NCI-H146 (cell line): Measurements from ENCODE around the gene GFRA4.

Experiments used
- DNase-seq: peaks from one replicate; lab custom pipeline; 2025; lab: John Stamatoyannopoulos, UW

Gene GFRA4, protein sequence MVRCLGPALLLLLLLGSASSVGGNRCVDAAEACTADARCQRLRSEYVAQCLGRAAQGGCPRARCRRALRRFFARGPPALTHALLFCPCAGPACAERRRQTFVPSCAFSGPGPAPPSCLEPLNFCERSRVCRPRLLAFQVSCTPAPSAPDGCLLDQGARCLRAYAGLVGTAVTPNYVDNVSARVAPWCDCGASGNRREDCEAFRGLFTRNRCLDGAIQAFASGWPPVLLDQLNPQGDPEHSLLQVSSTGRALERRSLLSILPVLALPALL

DNA sequence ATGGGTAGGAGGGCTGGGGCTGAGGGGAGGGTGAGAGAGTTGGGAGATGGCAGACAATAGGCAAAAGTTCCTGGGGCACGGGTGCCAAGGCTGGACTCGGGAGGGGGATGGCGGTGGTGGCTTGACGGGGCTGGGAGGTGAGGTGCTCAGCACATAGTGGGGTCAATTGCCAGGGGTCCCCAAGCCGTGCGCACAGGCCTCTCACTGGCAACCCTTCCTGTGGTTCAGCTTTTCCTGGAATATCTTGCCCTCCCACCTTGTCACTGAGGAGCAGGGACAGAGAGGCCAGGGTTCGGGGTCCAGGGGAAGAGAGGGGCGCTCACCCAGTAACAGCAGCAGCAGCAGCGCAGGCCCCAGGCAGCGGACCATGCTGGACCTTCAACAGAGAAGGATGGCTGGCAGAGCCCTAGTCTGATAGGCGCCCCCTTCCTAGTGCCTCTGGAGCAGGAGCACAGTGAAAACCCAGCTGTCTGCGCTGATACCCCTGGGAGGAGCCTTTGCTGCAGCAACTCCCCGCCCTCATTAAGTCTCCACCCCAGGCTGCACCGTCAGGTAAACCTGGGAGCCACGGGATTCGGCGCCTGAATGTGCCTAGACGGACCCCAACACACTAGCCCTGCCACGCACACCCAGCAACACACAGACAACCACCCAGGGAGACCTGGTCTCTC is at the start of gene GFRA4:
GFRA4 (minus strand) TSS at position 369 of the 671 bp plus-strand sequence; CDS start at position 369, 0 bp downstream.
- DNase-seq: peak; percentile 44

DNA sequence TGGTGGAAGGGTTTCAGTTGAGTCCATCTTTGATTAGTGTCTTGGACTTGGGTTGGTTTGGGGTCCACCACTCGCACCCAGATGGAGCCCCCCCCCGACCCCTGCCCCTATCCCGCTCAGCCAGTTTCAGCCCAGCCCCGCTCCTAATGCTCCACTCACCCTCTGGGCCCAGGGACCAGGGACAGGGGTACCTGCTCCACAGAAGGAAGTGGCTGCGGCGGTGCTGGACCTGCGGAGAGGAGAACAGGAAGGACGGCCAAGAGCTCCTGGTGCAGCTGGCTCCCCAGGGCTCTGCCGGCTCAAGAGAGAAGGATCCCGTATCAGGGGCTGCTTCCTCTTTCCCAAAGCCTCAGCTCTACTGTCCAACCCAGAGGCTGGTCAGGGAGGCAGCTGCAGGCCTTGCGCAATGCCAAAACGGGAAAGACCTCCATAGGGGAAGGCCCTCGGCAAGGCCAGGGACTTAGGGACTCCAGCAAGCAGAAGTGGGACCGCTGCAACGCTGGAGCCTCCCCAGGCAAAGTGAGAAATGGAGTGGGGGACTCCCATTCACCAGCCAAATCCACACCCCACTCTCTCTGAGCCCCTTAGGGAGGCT is 49.2 kb upstream of the GFRA4 start, which contains the start of gene SIGLEC1:
SIGLEC1 (minus strand) TSS at position 322 of the 595 bp plus-strand sequence. CDS start 5,472 bp downstream, outside the sequence.
- no peak for DNase-seq

DNA sequence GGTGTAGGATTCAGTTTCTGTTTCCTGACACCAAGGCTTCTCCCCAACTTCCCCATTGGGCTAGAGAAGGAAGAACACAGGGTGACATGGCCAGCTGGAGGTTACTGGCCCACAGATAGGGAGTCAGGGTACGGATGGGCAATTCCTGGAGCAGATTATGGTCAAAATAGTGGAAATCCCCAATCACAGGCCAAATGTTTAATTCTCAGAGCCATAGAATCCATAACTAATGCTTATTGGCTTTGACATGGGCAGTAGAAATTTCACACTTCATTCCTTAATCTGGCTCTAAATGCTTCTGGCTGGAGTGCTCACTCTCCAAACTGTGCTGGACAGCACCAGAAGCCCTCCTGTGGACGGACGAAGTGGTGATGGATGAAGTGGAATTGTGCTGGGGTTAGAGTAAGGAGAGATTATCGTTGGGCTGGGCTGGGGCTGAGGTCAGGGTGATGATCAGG is 48.3 kb upstream of the GFRA4 start:
- no peak for DNase-seq

DNA sequence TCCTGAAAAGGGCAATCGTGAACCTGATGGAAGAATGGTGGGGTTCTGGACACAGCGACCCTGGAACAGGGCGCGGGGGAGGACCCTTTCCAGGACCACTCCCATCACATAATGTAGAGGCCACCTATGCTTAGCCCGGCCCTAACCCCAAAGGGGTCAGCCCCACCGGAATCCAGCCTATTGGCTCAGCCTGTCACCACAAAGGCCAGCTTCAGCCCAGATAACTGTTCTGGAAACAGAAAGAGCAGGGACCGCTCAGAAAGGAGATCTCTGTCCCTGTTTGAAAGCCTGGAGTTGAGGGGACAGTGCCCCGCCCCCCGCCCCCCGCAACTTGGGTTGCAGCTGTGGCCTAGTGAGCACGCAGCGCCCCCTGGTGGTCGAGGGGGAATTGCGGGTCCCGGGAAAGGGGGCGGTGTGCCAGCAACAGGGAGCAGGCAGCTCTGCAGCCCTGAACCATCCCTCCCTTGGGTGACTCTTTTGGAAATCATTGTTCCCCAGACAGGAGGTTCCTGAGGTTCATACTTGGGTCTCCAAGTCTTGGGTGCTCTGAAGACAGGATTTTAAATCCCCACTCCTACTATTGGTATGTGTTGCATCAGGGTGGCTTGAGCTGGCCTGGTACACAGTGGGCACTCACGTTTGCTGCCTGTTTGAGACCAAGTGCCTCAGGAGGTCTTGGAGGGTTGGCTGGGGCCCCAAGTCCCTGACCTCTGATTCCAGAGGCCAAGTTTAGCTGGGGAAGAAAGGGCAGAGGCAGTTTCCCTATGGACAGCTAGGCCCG is 47.7 kb upstream of the GFRA4 start:
- DNase-seq: peak; percentile 49

DNA sequence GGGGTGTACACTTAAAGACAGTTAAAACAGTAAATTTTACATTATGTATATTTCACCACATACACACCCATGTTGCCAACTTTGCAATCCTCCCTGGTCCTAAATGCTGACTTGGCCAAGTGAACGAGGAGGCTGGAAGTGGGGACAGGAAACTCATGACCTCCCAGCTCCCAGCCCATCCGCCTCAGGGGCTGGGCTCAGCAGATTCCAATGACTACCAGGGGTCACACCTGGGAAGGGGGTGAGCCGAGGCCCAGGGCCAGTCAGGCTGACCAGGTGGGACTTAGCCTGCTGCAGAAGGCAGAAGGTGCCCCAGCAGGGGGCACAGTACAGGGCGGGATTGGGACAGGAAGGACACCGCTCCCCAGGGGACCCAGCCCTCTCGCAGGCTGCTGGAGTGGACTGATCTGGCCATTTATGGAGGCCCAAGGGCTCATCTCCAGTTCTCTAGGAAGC is 46.8 kb upstream of the GFRA4 start:
- peak; percentile 52 for DNase-seq

DNA sequence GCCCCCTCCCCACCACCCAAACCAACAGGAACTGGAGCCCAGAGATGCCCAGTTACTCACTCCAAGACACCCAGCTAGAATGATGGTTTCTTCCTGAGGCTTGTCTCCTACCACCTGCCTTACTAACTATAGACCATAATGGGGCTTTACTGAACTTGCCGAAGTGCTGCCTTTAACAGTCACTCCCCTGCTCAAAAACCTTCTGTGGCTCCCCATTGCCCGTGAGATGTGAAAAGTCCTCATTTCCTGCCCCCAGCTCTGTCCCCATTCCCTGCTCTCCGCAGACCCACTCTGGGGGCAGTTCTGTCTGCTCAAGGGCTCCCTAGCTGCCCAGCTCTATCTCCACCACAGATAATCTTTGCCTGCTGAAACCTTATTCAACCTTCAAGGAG is 44.3 kb upstream of the GFRA4 start:
- DNase-seq: no peak

DNA sequence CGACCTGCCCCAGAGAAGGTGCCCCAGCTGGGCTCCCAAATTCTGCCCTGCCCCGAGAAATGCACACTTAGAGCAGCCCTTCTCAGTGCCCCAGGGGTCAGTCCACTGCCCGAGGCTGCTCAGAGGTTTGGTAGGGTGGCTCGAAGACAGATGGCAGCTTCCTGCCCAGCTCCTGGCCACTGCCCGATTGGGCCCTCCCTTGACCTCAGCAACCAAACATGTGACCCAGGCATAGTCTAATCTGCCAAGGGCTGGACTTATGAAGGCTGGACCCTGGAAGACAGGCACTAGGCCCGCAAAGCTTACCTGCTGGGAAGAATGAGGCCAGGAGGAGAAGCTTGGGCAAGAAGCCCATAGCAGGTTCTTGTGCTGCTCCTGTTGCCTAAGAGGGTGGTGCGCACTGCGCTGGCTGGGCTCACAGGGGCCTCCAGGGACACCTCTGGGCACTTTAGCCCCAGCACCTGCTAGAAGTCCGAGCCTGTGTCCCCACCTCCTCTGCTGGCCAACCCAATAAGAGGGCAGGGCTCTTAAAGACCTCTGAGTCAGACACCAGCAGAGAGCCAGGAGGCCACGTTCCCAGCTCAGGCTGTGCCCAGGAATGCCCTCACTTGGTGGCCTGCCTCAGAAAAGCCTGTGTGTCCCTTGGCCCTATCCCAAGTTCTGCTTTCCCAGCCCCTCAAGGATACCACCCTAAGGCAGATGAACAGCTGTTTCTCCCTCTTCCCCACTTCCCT is 43.7 kb upstream of the GFRA4 start:
- no peak for DNase-seq

DNA sequence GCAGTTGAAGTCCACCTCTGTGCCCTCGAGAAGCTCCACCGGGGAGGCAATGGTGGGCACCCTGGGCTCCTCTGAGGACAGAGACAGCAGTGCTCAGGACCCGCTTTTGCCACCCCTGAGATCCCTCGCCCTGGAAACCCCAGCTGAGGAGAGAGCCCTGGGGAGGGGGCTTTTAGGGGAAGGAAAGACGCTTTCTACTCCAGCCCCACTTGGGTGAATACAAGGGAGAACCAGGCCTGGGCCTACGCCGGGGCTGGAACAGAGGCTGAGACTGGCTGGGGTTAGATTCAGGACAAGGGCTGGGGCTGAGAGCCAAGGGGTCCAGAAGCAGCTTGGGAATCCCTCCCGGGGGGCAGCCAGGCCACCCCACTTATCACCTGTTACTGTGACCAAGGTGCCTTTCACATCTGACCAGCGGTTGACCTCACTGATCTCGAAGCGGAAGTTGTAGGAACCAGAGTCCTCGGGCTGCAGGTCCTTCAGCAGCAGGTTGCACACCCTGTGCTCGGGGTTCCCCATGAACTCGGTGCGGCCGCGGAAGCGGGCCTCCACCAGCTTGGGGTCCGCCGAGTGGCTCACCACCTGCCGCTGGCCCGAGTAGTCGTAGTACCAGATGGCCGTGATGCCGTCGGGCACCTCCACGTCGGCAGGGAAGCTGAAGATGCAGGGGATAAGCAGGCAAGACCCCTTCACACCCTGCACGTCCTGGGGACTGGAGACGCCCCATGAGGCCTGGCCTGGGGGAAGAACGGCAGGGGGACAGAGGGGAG is 43.0 kb upstream of the GFRA4 start:
- no peak for DNase-seq

DNA sequence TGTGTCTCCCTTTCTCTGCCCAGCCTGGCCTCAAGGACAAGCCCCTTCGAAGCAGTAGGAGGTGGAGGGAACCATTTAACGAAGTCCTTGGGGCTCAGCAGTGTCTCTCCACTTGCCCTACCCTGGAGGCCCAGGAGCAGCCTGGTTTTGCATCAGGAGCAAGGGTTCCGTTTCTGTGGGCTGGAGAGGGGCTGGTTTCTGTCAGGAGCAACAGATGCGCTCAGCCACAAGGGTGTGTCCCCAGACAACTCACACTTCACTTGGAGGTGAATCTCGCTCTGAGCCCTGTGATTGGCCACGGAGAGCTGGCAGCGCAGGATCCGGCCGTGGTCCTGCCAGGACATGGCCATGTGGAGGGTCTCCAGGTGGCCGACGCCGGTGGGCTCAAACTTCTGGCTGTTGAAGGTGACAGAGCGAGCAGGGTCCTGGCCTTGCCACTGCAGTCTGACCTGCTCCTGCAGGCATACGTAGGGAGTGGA is 42.3 kb upstream of the GFRA4 start:
- no peak for DNase-seq

DNA sequence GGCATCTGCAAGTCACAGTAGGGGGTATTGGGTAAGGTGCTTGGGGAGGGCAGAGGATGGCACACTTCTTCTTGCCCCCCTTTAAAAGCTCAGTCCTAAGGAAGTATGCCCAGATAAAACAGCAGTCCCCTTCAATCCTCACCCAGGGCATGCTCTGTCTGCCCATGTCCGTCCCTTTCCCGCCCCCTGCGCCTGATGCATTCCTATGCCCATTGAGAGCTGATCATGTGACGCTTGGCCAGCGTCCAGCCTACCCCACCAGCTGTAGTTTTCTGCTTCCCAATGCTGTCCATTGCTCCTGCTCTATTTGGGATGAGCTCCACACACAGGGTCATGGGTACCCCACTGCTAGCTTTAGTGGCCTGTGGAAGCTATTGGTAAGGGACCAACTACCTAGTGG is 40.9 kb upstream of the GFRA4 start:
- DNase-seq: no peak

DNA sequence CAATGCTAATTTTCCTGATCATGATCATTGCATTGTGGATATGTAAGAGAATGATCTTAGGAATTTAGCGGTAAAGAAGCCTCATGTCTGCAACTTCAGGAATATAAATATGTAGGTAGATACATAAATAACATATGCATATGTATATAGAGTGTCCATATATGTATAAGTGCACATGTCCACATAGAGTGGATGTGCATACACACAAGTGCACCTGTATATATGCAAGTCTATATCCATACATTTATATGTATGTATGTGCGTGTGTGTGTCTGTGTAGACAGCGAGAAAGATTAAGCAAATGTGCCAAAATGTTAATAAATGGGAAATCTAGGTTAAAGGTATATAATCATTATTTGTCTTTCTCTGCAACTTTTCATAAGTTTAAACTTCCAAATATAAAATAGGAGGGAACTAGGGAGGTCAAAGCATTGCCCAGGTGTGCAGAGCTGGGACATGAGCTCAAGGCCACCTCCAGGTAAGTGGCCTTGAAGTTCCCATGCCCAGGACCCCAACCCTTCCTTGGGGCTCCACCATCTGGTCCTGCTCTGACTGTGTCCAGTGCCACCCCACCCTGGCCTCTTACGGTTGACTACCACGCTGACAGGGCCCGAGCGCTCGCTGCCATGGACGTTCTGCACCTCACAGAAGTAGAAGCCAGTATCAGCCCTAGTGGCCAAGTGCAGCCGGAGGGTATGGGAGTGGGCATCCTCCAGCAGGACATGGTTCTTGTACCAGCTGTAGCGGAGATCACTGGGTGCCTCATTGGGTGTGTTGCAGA is 39.6 kb upstream of the GFRA4 start:
- DNase-seq: no peak

DNA sequence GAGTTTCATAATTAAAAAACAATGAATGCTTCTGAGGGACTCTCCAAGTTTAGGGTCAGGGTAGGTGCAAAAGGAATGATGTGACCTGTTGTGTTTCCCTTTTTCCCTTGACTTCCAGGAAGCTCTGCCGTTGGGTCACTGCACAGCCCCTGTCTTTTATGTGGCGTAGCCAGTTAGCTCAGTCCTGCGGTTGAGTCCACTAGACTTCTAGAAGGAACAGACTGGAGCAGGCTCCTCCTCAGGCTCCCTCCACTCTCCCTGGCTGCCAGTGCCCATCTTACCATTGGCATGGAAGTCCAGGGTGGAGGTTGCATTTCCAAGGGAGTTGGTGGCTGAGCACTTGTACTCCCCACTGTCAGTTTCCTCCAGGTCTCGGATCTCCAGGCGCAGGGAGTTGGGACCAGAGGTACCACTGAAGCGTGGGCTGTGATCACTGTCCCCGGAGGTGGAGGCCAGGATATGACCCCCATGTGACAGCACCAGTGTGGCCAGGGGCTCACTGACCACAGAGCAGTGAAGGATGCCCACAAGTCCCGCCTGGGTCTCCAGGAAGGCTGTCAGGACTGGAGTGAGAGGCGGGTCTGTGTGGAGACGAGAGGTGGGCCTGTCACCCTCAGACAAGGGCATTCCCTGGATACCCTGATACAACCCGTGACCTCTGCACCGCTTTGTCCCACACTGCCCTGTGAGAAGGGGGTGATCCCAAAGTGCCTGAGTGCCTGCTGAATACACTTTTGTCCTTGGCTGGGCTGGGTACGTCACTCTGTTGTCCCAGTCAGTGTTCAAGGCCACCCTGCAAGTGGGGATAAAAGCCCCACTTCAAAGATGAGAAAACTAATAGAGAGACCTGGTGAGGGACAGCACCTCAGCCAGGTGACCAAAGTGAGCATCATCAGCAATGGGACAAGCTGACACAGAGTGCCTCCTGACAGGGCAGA is 38.1 kb upstream of the GFRA4 start:
- no peak for DNase-seq

DNA sequence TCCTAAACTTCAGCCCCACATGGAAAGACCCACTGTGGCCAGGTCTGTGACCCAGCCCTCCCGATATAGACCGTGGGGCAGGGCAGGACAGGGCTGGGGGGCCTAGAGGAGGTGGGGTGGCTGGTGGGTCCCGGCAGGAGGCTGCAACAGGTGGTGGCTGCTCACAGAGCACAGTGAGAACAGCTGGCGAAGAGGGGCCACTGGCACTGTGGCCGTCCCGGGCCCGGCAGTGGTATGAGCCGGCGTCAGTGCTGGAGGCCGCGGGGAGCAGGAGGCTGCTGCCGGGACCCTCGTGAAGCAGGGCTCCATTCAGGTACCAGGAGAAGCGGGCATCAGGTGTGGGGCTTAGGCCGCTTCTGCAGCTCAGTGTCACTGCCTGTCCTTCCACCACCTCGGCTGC is 35.8 kb upstream of the GFRA4 start:
- no peak for DNase-seq

DNA sequence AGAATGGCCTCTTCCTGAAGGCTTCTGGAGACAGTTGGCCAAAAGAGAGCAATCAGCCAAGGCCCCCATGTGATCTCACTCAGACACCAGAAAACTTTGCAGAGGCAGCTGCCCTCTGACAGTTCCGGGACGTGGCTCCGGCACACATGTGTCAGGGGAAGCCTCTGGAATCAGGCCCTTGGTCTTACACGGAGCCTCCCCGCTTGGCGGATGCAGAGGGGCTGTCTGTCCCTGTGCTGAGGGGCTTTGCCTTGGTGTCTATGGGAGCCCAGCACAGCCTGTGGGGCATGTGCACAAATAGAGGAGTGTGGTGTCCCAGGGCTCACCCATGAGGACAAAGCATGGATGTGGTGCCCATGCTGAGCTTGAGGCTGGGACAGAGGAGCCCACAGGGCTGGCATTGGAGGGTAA is 35.4 kb upstream of the GFRA4 start:
- no peak for DNase-seq

DNA sequence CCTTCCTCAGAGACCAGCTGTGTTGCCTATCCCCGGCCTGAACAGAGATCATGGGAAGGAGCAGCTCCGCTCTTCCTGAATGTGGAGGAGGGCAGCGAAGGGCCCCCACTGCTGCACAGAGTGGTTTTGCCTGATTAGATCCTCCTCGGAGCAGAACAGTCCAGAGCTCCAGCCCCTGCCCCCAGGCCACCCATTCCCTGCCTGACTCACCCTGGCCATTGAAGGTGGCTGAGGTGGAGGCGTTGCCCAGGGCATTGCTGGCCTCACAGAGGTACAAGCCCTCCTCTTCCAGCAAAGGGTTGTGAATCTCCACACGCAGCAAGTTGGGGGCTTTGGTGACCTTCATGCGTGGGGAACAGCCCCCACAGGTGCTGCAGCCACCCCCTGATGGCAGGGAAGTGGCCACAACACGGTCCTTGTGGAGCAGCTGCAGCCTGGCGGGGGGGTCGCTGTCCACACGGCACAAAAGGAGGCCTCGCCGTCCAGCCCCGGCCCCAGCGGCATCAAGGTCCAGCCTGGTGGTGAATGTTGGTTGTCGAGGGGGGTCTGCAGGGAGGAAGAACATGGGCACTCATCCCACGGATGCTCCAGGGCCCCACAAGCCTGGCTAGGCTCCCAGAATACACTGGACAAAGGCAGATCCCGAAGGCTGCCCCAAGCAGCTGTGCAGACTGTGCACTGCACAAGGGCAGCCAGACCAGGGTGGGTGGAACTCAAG is 34.5 kb upstream of the GFRA4 start:
- DNase-seq: no peak

DNA sequence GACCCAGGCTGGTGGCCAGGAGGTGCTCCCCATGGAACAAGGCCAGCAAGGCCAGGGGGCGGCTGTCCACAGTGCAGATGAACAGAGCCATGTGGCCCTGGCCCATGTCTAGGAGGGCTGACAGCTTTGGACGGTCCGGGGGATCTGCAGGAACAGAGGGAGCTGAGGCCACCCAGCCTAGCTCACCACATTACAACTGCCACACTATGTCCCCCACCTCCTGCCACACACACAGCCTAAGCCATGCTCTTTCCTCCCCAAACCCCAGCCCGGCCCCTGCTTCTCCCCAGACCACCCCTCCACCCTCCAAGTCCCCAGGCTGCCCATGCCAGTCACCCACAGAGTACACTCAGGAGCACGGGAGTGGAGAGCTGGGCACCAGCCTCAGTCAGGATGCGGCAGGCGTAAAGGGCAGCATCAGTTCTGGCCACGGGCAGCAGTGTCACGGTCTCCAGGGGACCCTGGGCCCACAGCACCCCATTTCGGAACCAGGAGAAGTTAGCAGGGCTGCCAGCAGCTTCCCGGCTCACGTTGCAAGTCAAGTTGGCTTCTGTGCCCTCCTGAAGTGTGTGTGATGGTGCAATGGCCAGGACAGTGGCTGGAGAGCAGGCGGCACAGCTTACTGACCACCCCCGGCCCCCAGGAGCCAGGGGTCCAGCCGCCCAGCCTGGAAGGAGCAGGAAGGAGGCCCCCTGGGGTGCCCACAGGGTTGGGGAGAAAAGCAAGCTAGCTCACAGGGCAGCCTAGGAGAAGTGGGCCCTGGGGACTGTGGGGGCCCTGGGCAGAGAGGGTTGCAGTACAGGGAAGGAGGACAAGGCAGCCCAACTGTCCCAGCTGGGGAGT is 33.8 kb upstream of the GFRA4 start:
- no peak for DNase-seq

DNA sequence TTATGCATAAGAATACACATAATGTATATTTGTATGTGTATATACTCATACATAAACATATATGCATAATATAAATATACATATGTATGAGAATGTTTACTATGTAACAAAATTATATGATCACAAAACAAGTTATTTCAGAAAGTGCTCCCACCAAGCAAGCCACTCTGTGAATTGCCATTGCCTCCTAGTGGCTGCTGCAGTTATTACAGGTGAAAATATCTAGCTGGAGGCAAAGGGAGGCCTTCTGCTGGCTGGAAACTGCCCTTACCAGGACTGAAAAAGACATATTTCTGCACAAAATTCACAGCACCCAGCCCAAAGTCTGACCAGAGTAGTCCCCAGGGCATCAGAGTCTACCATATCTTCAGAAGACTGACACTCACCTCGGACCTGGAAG is 33.0 kb upstream of the GFRA4 start:
- no peak for DNase-seq
